Kidney (tissue), 14 donors: ENCODE data around the gene GRIN1. TPM values are rescaled to one million over a fixed set of nuclear protein-coding genes. Genes with fewer than 3 reads are reported as not detected.

ENCODE experiments used
- DNase-seq, 5 donors: peaks; one replicate each; pipeline ENCODE4 v3.0.0-alpha.2; 2013 to 2020
- FAIRE-seq: peaks from 2 replicates; lab custom pipeline; 2012; peaks lifted over from hg19 to GRCh38; lab: Jason Lieb, UNC
- H3K27ac ChIP-seq, 2 donors: one replicate each; pipeline ENCODE4 v1.7.0; 2013; ENCODE audit warnings: low read depth in 2 of 2, low read length in 2 of 2, inconsistent platforms in 1 of 2
- H3K27me3 ChIP-seq: one replicate; pipeline ENCODE4 v1.7.1; 2013; ENCODE audit warnings: low read length, inconsistent platforms; ENCODE audit not compliant: control insufficient read depth, insufficient read depth
- H3K36me3 ChIP-seq, 3 donors: one replicate each; pipeline versions ENCODE4 v1.7.0 to v1.7.1; 2013; ENCODE audit warnings: low read length in 3 of 3, control low read depth in 1 of 3, inconsistent platforms in 1 of 3; ENCODE audit not compliant: insufficient read depth in 3 of 3, control insufficient read depth in 2 of 3
- H3K4me1 ChIP-seq, 3 donors: one replicate each; pipeline versions ENCODE4 v1.7.0 to v1.7.1; 2013; ENCODE audit warnings: low read length in 3 of 3, inconsistent platforms in 1 of 3, low read depth in 1 of 3; ENCODE audit not compliant: control insufficient read depth in 2 of 3, insufficient read depth in 2 of 3
- H3K4me3 ChIP-seq, 3 donors: one replicate each; pipeline versions ENCODE4 v1.7.0 to v1.8.1; 2013; ENCODE audit warnings: low read length in 3 of 3, control low read depth in 1 of 3, inconsistent platforms in 1 of 3
- H3K9ac ChIP-seq, 3 donors: one replicate each; pipeline versions ENCODE4 v1.7.0 to v1.7.1; 2013; ENCODE audit warnings: low read length in 3 of 3, control low read depth in 1 of 3, inconsistent platforms in 1 of 3
- H3K9me3 ChIP-seq, 3 donors: one replicate each; pipeline versions ENCODE4 v1.7.0 to v1.7.1; 2013; ENCODE audit warnings: low read length in 3 of 3, control low read depth in 1 of 3, inconsistent platforms in 1 of 3; ENCODE audit not compliant: control insufficient read depth in 2 of 3, insufficient read depth in 1 of 3
- CTCF ChIP-seq: IDR thresholded peaks from 3 replicates; pipeline ENCODE4 v1.5.1; 2012; ENCODE audit warnings: mild to moderate bottlenecking, moderate library complexity, borderline replicate concordance; ENCODE audit not compliant: insufficient read depth; ENCODE audit errors: extremely low read depth
- intact Hi-C: fragments of 100-400 bp; cut with DNase I; formaldehyde crosslinking; loops from one replicate; pipeline ENCODE4 v1.11.1; 2022
- polyA plus RNA-seq: library from polyadenylated mRNA; stranded (reverse); fragments of 350-450 nt; fragmentation: Illumina TruSeq; extraction: RNeasy Lipid Tissue Mini Kit (QIAGEN cat#74804); gene quantifications from one replicate; pipeline ENCODE4 v1.2.3, GENCODE V29; 2014; ENCODE audit warnings: low read depth, low replicate concordance; ENCODE audit not compliant: insufficient read depth
- total RNA-seq: library from RNA; stranded (reverse); fragmentation: NEBNext Ultra II Directional; extraction: Animal tissue kit (Norgen Biotek cat#: 25700); gene quantifications from one replicate; pipeline ENCODE4 v1.2.1, GENCODE V29; 2021
- donor health status: control.
- donor health status: control.
- donor health status: control.
- donor health status: control.
- donor health status: control.
- donor health status: DM: yes; HTN: yes; CAD: no.
- donor health status: Normal renal cell carcinoma (clear cell type).

The GRIN1 gene
- total and polyA plus RNA-seq, 2 donors from 2014 or later: 0.47 TPM; not detected in 1

- no peak overlapping the region for H3K9ac ChIP-seq
- peaks cover 36% of the 10 kb centered on the region for H3K27me3 ChIP-seq
- H3K9me3 ChIP-seq: no peaks in the 10 kb centered on the region
- H3K4me3 ChIP-seq: no peak overlapping the region
- H3K4me1 ChIP-seq: peaks cover 0 to 6% (median 0%) of the 10 kb centered on the region in 3 donors
- H3K27ac ChIP-seq: no peak overlapping the region
- FAIRE-seq: no peak
- intact Hi-C loops: no loop called here
- no peak for TF ChIP-seq CTCF
- H3K36me3 ChIP-seq: no peaks in the 10 kb centered on the region
- no peak for DNase-seq
Measured at GRCh38 chr9:137160054-137160425, 21.1 kb downstream of the GRIN1 start.

GRCh38 chr9:137160716-137161557 lies 22.0 kb downstream of the GRIN1 start:
- Histone ChIP-seq H3K4me3 (no peak overlapping the region), H3K27ac (no peak overlapping the region), H3K9me3 (no peaks in the 10 kb centered on the region), H3K4me1 (peaks cover 0 to 6% (median 0%) of the 10 kb centered on the region in 3 donors), H3K9ac (no peak overlapping the region), H3K27me3 (peaks cover 38% of the 10 kb centered on the region), H3K36me3 (no peaks in the 10 kb centered on the region)
- DNase-seq (no peak), FAIRE-seq (no peak)
- intact Hi-C loops: no loop called here
- TF ChIP-seq CTCF: no peak

- Histone ChIP-seq H3K27ac (no peak overlapping the region), H3K9me3 (no peaks in the 10 kb centered on the region), H3K4me3 (no peak overlapping the region), H3K9ac (no peak overlapping the region), H3K27me3 (peaks cover 46% of the 10 kb centered on the region), H3K36me3 (no peaks in the 10 kb centered on the region), H3K4me1 (peaks cover 0 to 6% (median 0%) of the 10 kb centered on the region in 3 donors)
- intact Hi-C loops: no loop called here
- FAIRE-seq (no peak), DNase-seq (no peak)
- TF ChIP-seq CTCF: no peak
Measured at GRCh38 chr9:137161558-137162486, 22.9 kb downstream of the GRIN1 start.
